GM12873 (cell line): Measurements from ENCODE around the gene NLGN1.

Source experiments
- TF ChIP-seq, protein P1 (sequence below): IDR thresholded peaks from 2 replicates; pipeline ENCODE4 v1.5.1; 2012; ENCODE audit warnings: low read depth, mild to moderate bottlenecking, moderate library complexity, low read length, control low read depth; ENCODE audit not compliant: insufficient read depth; ENCODE audit errors: missing control alignments

The NLGN1 gene

DNA sequence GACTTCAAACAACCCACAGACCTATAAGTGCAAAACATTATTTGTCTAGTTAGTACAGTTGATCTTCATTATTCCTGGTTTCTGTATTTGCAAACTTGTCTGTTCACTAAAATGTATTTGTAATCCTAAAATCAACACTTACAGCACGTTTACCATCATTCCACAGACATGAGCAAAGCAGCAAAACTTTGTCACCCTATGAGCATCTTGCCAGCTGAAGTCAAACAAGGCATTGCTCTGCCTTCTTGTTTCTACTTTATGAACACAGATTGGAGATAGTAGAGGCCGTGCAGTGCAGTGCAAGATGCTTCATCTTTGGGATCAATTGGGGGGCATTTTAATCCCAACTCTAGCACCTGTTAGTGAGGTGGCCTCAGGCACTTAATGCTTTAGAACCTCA is 202.1 kb downstream of the NLGN1 start:
- TF ChIP-seq, protein P1, sequence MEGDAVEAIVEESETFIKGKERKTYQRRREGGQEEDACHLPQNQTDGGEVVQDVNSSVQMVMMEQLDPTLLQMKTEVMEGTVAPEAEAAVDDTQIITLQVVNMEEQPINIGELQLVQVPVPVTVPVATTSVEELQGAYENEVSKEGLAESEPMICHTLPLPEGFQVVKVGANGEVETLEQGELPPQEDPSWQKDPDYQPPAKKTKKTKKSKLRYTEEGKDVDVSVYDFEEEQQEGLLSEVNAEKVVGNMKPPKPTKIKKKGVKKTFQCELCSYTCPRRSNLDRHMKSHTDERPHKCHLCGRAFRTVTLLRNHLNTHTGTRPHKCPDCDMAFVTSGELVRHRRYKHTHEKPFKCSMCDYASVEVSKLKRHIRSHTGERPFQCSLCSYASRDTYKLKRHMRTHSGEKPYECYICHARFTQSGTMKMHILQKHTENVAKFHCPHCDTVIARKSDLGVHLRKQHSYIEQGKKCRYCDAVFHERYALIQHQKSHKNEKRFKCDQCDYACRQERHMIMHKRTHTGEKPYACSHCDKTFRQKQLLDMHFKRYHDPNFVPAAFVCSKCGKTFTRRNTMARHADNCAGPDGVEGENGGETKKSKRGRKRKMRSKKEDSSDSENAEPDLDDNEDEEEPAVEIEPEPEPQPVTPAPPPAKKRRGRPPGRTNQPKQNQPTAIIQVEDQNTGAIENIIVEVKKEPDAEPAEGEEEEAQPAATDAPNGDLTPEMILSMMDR, result no peak

DNA sequence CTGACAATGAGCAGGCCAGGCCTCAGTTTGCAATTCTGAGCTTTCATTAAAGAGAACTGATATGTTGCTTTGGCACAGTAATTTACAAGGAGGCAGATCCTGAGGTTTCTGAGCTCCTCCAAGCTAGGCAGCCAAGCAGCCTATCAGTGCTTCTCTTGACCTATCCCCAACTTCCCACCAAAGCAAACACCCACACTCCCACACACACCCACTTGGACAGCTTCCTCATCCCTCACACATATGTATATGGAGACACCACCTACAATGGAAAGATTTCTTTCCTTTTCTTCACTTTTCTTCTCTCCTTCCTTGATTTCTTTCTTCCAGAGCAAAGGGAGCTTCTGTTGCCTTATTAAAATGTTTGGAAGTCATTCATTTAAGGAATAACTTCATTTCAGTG is 217.0 kb downstream of the NLGN1 start:
- TF ChIP-seq, protein P1, result no peak

DNA sequence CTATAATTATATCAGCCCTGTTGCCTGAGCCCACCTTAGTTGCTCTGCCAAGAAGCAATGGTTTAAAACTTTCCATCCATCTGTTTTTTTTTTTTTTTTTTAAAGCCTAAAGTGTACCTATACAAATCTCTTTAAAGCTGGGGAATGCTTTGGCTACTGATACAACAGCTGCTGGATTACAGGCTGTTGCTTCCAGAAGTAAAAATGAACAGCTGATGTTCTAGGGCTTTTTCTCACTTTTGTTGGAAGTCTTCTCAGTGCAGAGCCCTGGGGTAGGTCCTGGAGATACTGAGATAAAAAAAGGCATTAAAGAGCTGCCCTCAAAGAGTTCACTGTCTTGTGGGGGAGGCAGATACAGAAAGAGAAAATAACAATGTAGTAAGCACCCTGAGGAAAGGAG is 218.1 kb downstream of the NLGN1 start:
- TF ChIP-seq, protein P1, result no peak

DNA sequence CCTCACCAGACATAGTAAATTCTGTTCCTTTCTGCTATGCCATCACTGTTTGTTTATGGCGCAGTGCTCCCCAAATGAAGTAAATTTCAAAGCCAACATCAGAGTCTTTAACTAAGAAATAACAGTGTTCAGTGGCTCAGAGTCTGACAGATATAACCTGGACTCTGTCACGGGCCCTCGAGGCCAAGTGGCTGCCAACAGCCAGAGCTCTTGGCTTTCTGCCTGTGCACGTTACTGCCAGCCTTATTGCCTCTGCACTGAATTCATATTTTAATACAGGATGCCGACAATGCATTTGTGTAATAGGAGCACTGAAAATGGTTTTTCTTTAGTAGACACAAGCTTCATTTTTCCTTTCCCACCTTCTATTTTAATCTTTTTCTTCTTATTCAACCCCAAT is 219.9 kb downstream of the NLGN1 start:
- TF ChIP-seq, protein P1, result no peak

DNA sequence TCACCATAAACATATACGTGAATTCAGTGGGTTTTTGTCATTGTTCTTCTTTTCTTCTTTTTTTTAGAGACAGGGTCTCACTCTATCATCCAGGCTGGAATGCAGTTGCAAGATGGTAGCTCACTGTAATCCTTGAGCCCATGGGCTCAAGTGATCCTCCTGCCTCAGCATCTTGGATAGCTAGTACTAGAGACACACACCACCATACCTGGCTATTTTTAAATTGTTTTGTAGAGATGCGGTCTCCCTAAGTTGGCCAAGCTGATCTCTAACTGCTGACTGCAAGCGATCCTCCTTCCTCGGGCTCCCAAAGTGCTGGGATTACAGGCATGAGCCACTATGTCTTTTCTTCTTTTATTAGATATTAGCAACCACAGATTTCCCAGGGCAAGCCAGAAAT is 220.6 kb downstream of the NLGN1 start:
- TF ChIP-seq, protein P1, result no peak

DNA sequence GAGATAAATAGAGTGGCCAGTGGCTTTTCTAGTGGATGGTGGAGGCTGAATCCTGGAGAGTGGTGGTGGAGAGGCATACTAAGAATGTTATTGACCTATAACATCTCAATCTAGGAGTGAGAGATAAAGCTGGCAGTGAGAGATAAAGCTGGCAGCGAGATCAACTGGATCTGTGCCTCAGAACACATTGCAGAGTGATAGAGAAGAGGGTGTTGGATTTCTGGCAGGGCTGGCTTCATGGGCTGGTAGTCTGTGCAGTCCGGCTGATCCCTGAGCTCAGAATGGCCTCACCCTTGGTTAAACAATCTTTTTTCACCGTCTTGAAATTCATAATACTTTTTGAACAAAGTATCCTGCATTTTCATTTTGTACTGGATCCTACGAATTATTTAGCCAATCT is 221.2 kb downstream of the NLGN1 start:
- TF ChIP-seq, protein P1, result no peak

DNA sequence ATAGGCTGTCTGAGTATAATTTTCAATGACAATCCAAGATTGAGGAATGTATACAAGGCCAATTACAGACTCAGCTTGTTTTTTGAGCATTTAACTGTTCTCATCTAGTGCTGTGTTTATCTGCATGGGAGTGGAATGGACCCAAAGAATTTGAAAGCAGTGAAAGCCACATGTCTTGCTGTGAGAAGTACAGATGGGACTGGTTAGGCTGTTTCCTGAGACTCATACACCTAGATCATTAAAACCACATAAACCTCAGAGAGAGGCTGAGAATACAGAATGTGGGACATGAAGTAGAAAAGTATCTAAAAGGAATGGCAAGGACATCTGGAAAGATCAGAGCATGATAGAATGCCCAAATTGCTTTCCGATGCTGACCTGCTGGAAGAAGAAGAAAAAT is 224.6 kb downstream of the NLGN1 start:
- TF ChIP-seq, protein P1, result no peak

DNA sequence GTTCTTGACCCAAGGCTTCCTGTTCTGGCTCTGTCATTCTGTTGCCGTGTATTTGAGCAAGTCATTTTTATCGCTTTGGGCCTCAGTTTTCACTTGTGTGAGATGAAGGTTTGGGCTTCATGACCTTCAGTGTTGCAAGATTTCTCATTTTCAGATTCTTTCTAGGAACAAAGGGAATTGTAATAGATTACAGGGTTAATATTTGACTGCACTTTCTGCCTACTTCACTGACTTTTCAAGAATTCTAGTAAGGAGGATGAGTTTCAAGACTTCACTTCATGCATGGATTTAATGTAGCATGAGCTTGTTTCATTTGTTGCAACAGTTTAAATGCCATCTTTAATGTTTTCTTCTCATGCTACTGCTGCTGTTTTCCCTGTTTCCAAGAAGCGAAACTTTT is 226.5 kb downstream of the NLGN1 start:
- TF ChIP-seq, protein P1, result no peak
